HTERT RPE-1 (cell line): ENCODE data around the gene PDZRN3.

Experiments used
- in situ Hi-C: fragments of 300-500 bp; cut with MboI; formaldehyde crosslinking; loops from 4 replicates; pipeline ENCODE4 v1.14.3; 2020; ENCODE audit warnings: low sequenced_read_pairs

PDZRN3 gene

GRCh38 chr3:73353649-73354217, 271.0 kb downstream of the PDZRN3 start:
- in situ Hi-C loops = no loop called here

GRCh38 chr3:73352841-73353645, 271.7 kb downstream of the PDZRN3 start:
- in situ Hi-C loops = no loop called here

GRCh38 chr3:73351423-73352071, 273.2 kb downstream of the PDZRN3 start:
- in situ Hi-C loops = no loop called here

GRCh38 chr3:73350996-73351395, 273.7 kb downstream of the PDZRN3 start:
- in situ Hi-C loops = no loop called here

- in situ Hi-C loops = no loop called here
Observed at GRCh38 chr3:73349657-73350056, 275.1 kb downstream of the PDZRN3 start.

GRCh38 chr3:73342077-73342476, 282.7 kb downstream of the PDZRN3 start:
- in situ Hi-C loops = no loop called here

GRCh38 chr3:73341272-73341935, 283.3 kb downstream of the PDZRN3 start:
- in situ Hi-C loops = no loop called here

GRCh38 chr3:73332558-73332957, 292.2 kb downstream of the PDZRN3 start:
- in situ Hi-C loops = no loop called here
